Coronary artery (tissue), 2 donors: ENCODE results near the gene PRKCH.
"Not testable (repeated sequence)": the region's sequence is repeated elsewhere in the genome, so short reads cannot be mapped to it uniquely, and the experiment has no call there.

Experiments used
- DNase-seq: peaks from one replicate; pipeline ENCODE4 v3.0.0-alpha.2; 2017; ENCODE audit warnings: low spot score
- H3K27ac ChIP-seq, 2 donors: fragments of 200-600 bp; sonication (generic); one replicate each; pipeline ENCODE4 v1.5.1; 2016 to 2019
- H3K4me3 ChIP-seq: fragments of 200-600 bp; sonication (generic); 2 replicates; pipeline ENCODE4 v1.5.1; 2016; ENCODE audit warnings: mild to moderate bottlenecking, moderate library complexity
- TF ChIP-seq, protein P1 (sequence below): fragments of 200-600 bp; sonication (generic); IDR thresholded peaks from one replicate; pipeline ENCODE4 v1.5.1; 2019; ENCODE audit warnings: antibody characterized with exemption

Gene PRKCH

DNA sequence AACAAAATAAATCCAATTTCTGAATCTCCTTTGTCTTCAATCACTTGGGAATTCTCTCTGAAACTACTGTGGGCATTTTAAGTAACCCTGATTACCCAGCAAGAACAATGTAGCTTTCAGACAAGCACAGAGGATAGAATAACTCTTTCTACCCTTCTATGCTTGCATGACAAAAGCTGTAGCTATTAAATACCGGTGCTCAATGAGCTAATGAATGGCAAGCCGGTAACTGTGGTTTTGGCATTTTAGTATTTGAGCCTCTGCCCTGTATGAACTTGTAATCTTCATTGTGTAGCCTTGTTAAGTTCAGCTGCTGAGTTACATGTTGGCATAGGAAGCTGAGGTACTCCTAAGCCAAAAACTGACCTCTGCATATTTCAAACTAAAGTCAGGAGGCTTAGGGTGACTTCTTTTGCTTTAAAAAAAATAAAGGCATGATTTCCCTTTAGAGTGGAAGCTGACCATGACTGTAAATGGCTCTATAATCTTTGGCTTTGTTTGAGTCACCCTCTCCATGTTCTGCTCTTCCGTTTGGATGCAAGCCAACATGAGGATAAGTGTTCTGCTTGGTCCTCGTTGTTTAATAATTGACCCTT, 202.9 kb downstream of the PRKCH start:
- peak overlapping the region; percentile 87 to 92 for H3K27ac ChIP-seq
- TF ChIP-seq, protein P1, sequence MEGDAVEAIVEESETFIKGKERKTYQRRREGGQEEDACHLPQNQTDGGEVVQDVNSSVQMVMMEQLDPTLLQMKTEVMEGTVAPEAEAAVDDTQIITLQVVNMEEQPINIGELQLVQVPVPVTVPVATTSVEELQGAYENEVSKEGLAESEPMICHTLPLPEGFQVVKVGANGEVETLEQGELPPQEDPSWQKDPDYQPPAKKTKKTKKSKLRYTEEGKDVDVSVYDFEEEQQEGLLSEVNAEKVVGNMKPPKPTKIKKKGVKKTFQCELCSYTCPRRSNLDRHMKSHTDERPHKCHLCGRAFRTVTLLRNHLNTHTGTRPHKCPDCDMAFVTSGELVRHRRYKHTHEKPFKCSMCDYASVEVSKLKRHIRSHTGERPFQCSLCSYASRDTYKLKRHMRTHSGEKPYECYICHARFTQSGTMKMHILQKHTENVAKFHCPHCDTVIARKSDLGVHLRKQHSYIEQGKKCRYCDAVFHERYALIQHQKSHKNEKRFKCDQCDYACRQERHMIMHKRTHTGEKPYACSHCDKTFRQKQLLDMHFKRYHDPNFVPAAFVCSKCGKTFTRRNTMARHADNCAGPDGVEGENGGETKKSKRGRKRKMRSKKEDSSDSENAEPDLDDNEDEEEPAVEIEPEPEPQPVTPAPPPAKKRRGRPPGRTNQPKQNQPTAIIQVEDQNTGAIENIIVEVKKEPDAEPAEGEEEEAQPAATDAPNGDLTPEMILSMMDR, result no peak
- DNase-seq, result no peak
- peak overlapping the region; percentile 4 for H3K4me3 ChIP-seq

DNA sequence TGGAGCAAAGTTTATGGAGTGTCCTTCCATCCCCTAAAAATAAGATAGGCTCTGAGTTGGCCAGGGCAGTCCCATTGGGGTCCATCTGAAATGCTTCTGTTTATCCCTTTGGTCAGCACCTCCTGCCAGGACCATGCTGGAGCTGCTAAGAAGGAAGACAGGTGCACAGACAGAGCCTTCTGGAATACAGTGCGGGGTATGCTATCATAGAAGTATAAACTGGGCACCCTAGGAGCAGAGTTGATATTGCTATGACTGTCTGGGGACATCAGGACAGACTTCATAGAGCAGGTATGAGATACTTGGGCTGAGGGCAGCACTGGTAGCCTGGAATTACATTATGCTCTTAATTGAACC, 203.5 kb downstream of the PRKCH start:
- H3K4me3 ChIP-seq, result no peak overlapping the region
- TF ChIP-seq, protein P1, result no peak
- H3K27ac ChIP-seq, result peak overlapping the region; percentile 87 to 92
- DNase-seq, result no peak

DNA sequence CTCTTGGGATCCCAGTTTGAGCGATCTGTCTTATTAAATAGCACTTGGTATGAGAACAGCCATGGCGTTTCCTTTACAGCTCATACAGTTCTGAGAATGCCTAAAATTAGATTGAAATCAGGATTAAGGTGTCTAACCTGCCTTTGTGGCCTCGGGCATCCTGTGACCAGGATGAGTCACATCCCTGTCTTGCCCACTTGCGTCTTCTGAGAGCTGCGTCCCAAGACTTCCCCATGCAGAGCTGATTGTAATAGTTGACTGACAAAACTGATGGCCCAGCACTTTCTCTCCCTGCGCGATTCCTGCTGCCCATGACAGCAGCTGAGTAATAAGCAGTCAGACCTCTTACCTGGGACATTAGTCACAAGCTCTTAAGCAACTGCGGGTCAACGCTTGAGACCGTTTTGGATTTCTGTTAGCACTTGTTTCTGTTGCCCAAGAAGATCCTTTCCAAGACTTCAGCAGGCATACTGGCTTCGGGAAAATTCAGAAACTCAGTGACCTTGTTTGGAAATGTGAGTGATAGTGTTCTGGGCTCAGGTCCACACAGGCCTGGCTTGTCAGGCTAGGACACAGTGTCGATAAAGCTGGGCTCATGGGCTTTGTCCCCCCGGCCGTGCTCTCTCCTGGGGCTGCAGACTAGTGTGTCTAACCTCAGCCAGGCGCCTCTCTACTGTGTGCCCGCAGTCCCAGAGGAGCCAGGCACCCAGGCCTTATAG, 204.1 kb downstream of the PRKCH start:
- peak; percentile 89 for DNase-seq
- Histone ChIP-seq H3K4me3 (no peak overlapping the region), H3K27ac (peak overlapping the region; percentile 87 to 92)
- TF ChIP-seq, protein P1, result no peak

DNA sequence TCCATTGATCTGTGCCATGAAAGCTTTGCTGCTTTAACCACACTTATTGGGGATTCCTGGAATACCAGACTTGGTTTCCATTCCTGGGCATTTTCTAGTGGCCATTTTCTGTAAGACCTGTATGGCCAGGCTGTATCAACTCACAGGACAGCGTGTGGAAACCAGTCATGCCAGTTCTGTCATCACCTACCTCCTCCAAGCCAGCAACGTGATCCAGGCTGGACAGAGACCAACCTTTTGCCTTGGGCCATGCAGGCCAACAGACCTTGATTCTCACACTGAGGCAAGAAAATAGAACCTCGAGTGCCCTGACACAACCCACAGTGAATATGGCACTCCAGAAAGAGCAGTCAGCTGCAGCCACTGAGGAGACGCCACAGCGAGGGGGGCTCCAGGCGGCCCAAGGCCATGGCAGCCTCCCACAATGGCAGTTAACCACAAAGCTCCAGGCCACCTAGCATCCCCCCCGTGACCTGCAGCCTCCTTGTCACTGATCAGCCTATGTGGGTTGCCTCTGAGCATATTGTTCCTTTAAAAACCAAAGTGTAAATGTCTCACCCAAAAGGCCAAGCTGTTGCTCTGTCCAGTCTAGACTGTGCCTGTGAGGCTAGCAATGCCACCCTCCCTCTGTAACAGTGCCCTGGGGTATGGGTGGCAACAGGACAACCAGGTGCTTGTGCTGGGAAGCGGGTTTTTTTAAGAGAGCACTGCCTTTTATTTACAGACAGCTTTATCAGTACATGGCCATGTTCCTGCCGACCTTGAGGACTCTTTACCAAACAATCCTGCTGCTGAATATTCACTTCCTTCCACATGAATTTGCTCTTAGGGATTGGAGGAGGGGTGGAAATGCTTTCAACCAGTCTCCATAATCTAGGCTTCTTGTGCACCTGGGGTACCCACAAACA, 205.3 kb downstream of the PRKCH start:
- no peak for DNase-seq
- no peak overlapping the region for H3K4me3 ChIP-seq
- TF ChIP-seq, protein P1, result no peak
- H3K27ac ChIP-seq, result peak overlapping the region; percentile 87 to 92

DNA sequence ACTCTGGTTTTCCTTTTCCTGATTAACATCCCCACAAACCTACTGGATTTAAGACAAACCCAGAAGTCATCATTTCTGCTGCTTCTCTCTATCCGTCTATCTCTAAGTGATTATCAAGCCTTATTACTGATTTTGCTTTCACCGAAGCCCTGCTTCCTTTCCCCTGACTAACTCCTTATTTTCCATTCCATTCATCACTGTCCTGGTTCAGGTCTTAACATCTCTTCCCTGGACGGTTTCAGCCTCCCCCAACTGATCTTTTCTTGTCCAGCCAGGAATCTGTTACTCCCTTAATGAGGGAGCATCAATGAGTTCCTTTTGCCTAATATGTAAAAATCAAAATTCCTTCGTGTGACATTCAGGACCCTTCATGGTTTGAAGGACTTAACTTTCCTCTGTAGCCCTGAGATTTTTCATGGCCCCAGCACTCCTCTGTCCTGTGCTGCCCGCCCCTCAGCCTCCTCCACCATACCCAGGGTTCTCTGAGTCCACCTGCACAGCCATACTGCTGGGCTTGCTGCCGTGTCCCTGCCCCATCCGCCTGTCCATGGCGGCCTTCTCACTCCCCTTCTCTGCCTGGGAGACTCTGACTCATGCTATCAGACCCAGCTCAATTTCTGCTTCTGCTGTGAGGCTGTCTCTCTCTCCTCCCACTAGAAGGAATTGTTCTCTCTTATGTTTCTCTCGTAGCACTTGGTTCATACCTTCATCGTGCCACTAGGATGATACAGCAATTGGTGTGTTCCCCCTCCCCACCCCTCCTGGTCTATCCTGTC, 206.1 kb downstream of the PRKCH start:
- DNase-seq, result no peak
- H3K27ac ChIP-seq, result peak overlapping the region; percentile 87 to 92
- TF ChIP-seq, protein P1, result no peak
- no peak overlapping the region for H3K4me3 ChIP-seq

DNA sequence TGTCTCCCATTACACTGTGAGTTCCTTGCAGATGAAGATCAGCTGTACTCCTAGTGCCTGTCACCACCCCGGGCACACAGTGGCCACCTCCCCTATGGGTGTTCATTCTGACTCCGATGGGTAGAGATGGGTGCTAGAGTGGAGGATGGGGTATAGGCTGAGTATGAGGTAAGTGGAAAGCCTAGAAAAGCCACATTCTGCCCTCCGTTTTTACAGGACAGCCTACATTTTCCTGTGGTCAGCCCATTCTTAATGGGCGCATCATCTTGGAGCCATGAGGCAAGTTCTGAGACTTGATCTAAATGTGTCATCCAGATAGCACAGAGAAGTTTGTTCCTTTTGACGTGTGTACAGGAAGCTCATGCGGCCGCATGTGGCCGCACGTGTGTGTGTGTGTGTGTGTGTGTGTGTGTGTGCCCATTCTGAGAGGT, 207.2 kb downstream of the PRKCH start:
- Histone ChIP-seq H3K4me3 (no peak overlapping the region), H3K27ac (no peak overlapping the region)
- TF ChIP-seq, protein P1, result no peak
- no peak for DNase-seq

DNA sequence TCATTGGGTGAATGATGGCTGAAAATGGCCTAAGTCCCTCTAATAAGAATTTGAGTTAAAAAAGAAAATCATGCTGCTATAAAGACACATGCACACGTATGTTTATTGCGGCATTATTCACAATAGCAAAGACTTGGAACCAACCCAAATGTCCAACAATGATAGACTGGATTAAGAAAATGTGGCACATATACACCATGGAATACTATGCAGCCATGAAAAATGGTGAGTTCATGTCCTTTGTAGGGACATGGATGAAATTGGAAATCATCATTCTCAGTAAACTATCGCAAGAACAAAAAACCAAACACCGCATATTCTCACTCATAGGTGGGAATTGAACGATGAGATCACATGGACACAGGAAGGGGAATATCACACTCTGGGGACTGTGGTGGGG, 208.0 kb downstream of the PRKCH start:
- H3K27ac ChIP-seq, H3K4me3 ChIP-seq, DNase-seq: not testable (repeated sequence)
